HuH-7.5 (cell line): ENCODE results near the gene CA5A.

Source experiments
- DNase-seq: peaks from one replicate; pipeline ENCODE4 v3.0.0; 2011; ENCODE audit warnings: low spot score

CA5A gene

GRCh38 chr16:87848676-87849345, 87.5 kb downstream of the CA5A start:
- no peak for DNase-seq

- no peak for DNase-seq
These were observed 88.3 kb downstream of the CA5A start for GRCh38 chr16:87847785-87848675.

GRCh38 chr16:87847467-87847784, 88.9 kb downstream of the CA5A start:
- no peak for DNase-seq

- no peak for DNase-seq
These were observed 89.4 kb downstream of the CA5A start for GRCh38 chr16:87846705-87847466.

- DNase-seq: no peak
These were observed 90.3 kb downstream of the CA5A start for GRCh38 chr16:87845807-87846619.

GRCh38 chr16:87845213-87845612, 91.1 kb downstream of the CA5A start:
- DNase-seq: no peak

- no peak for DNase-seq
These were observed 91.5 kb downstream of the CA5A start for GRCh38 chr16:87844809-87845208.

- DNase-seq: no peak
These were observed 92.1 kb downstream of the CA5A start for GRCh38 chr16:87844120-87844733.

GRCh38 chr16:87843678-87844105, 92.6 kb downstream of the CA5A start:
- DNase-seq: no peak

GRCh38 chr16:87842209-87842869, 94.0 kb downstream of the CA5A start:
- no peak for DNase-seq

- DNase-seq: no peak
These were observed 94.8 kb downstream of the CA5A start for GRCh38 chr16:87841340-87842208.

- DNase-seq: no peak
These were observed 95.9 kb downstream of the CA5A start for GRCh38 chr16:87840271-87840978.

GRCh38 chr16:87839542-87840270, 96.6 kb downstream of the CA5A start:
- DNase-seq: no peak

- DNase-seq: no peak
These were observed 97.4 kb downstream of the CA5A start for GRCh38 chr16:87838643-87839541.
